Keratinocyte (primary cell): ENCODE measurements around the gene EFHB. TPM values are rescaled to one million over a fixed set of nuclear protein-coding genes. Genes with fewer than 3 reads are reported as not detected.

Experiments
- DNase-seq: peaks from one replicate; pipeline ENCODE4 v3.0.0-alpha.2; 2011; ENCODE audit warnings: low read depth, missing footprints, low spot score
- FAIRE-seq: peaks from 2 replicates; lab custom pipeline; 2011; peaks lifted over from hg19 to GRCh38; lab: Jason Lieb, UNC
- H2AFZ ChIP-seq: 2 replicates; pipeline ENCODE4 v1.6.0; 2012; ENCODE audit warnings: low read length, control low read depth, inconsistent platforms; ENCODE audit not compliant: control insufficient read depth
- H3K27ac ChIP-seq: 2 replicates; pipeline ENCODE4 v1.5.1; 2011; ENCODE audit warnings: low read length; ENCODE audit not compliant: control insufficient read depth, insufficient read depth
- H3K27me3 ChIP-seq: 3 replicates; pipeline ENCODE4 v1.6.0; 2011; ENCODE audit warnings: low read length; ENCODE audit not compliant: control insufficient read depth, insufficient read depth; ENCODE audit errors: extremely low read depth
- H3K36me3 ChIP-seq, 2 experiments: 2 replicates in 1 of 2; 3 replicates in 1 of 2; pipeline ENCODE4 v1.5.1; 2011; ENCODE audit warnings: low read length in 2 of 2, mild to moderate bottlenecking in 1 of 2; ENCODE audit not compliant: control insufficient read depth in 2 of 2, insufficient read depth in 2 of 2; ENCODE audit errors: extremely low read depth in 1 of 2
- H3K4me1 ChIP-seq: 3 replicates; pipeline ENCODE4 v1.5.1; 2011; ENCODE audit warnings: low read length; ENCODE audit not compliant: control insufficient read depth, insufficient read depth; ENCODE audit errors: extremely low read depth
- H3K4me2 ChIP-seq: 3 replicates; pipeline ENCODE4 v1.6.0; 2011; ENCODE audit warnings: low read depth, low read length; ENCODE audit not compliant: control insufficient read depth, insufficient read depth; ENCODE audit errors: extremely low read depth
- H3K4me3 ChIP-seq, 3 experiments: fragments of 200-600 bp in 1 of 3; sonication (generic) in 1 of 3; 2 replicates in 2 of 3; 3 replicates in 1 of 3; pipeline ENCODE4 v1.5.1; 2011 to 2016; ENCODE audit warnings: low read length in 3 of 3, mild to moderate bottlenecking in 3 of 3, control low read depth in 2 of 3, inconsistent platforms in 1 of 3, low read depth in 1 of 3, mixed read lengths in 1 of 3, mixed run types in 1 of 3, moderate library complexity in 1 of 3; ENCODE audit not compliant: control insufficient read depth in 2 of 3, insufficient read depth in 2 of 3; ENCODE audit errors: extremely low read depth in 1 of 3
- H3K79me2 ChIP-seq: 2 replicates; pipeline ENCODE4 v1.6.0; 2012; ENCODE audit warnings: low read length; ENCODE audit not compliant: control insufficient read depth, insufficient read depth
- H3K9ac ChIP-seq: 3 replicates; pipeline ENCODE4 v1.6.0; 2011; ENCODE audit warnings: low read length; ENCODE audit not compliant: control insufficient read depth, insufficient read depth; ENCODE audit errors: extremely low read depth
- H3K9me1 ChIP-seq: 3 replicates; pipeline ENCODE4 v1.6.0; 2011; ENCODE audit warnings: low read length; ENCODE audit not compliant: control insufficient read depth, insufficient read depth; ENCODE audit errors: extremely low read depth
- H3K9me3 ChIP-seq: 2 replicates; pipeline ENCODE4 v1.5.1; 2012; ENCODE audit warnings: low read depth, low read length; ENCODE audit not compliant: control insufficient read depth
- H4K20me1 ChIP-seq: 3 replicates; pipeline ENCODE4 v1.6.0; 2011; ENCODE audit warnings: low read length; ENCODE audit not compliant: control insufficient read depth, insufficient read depth; ENCODE audit errors: extremely low read depth
- CTCF ChIP-seq, 3 experiments: IDR thresholded peaks in 1 of 3; conservative IDR thresholded peaks in 1 of 3; optimal IDR thresholded peaks in 1 of 3; 2 replicates in 2 of 3; 3 replicates in 1 of 3; pipeline versions ENCODE3 to v1.5.1; 2011; ENCODE audit warnings: low read length in 3 of 3, mild to moderate bottlenecking in 3 of 3, moderate library complexity in 2 of 3, control low read depth in 1 of 3, inconsistent platforms in 1 of 3; ENCODE audit not compliant: insufficient read depth in 2 of 3; ENCODE audit errors: extremely low read depth in 1 of 3
- EZH2 ChIP-seq: IDR thresholded peaks from one replicate; pipeline ENCODE4 v1.6.1; 2012; ENCODE audit warnings: inconsistent platforms, mild to moderate bottlenecking, low read length, moderate library complexity
- dilution Hi-C: fragments of 300-500 bp; cut with MboI; formaldehyde crosslinking; loops from one replicate; pipeline ENCODE4 v1.7.0; 2020; ENCODE audit warnings: low sequenced_read_pairs; ENCODE audit not compliant: extremely low pct_ligation_motif_present
- polyA plus RNA-seq, 5 experiments: library from polyadenylated mRNA; depleted of rRNA in 3 of 5; stranded (reverse) in 3 of 5; stranded (forward) in 1 of 5; unstranded in 1 of 5; fragments of >200 nt; gene quantifications; 1 replicate in 1 of 5; 2 replicates in 3 of 5; 3 replicates in 1 of 5; pipeline versions ENCODE4 v1.2.1 to v1.2.3, GENCODE V29; 2011 to 2012; ENCODE audit warnings: missing spikeins in 2 of 5, low read depth in 1 of 5, low replicate concordance in 1 of 5

Gene EFHB
- polyA plus RNA-seq, 1 donor (not counting 4 experiments of a cell fraction or from before 2014, with no cell fraction given) = 0.26 TPM

- dilution Hi-C loops = no loop called here
- Histone ChIP-seq H3K4me2 (no peak overlapping the region), H3K4me1 (peaks cover 4% of the 10 kb centered on the region)
Measured at GRCh38 chr3:19899264-19899663, 34.8 kb downstream of the EFHB start.

GRCh38 chr3:19898721-19899120 lies 35.3 kb downstream of the EFHB start:
- Histone ChIP-seq H2AFZ (peak overlapping the region; percentile 50), H3K27ac (no peak overlapping the region), H3K27me3 (no peaks in the 10 kb centered on the region), H3K9ac (no peak overlapping the region), H4K20me1 (no peaks in the 10 kb centered on the region), H3K4me1 (peaks cover 4% of the 10 kb centered on the region), H3K79me2 (no peaks in the 10 kb centered on the region), H3K36me3 (no peaks in the 10 kb centered on the region), H3K4me3 (no peak overlapping the region), H3K9me3 (no peaks in the 10 kb centered on the region), H3K4me2 (no peak overlapping the region), H3K9me1 (no peaks in the 10 kb centered on the region)
- no peak for TF ChIP-seq EZH2
- no peak for TF ChIP-seq CTCF (optimal IDR thresholded peaks at IDR 0.05 in 1 of 3, IDR thresholded peaks at IDR 0.05 in 1 of 3, conservative IDR thresholded peaks at IDR 0.05 in 1 of 3; ENCODE audit: extremely low read depth in 1 of 3, insufficient read depth in 2 of 3, low read length in 3 of 3)
- dilution Hi-C loops = no loop called here
- no peak for FAIRE-seq
- no peak for DNase-seq

More at GRCh38 chr3:19899264-19899663, 34.8 kb downstream of the EFHB start:
- DNase-seq (no peak), FAIRE-seq (no peak)
- H3K9me1 ChIP-seq = no peaks in the 10 kb centered on the region
- H3K9me3 ChIP-seq = no peaks in the 10 kb centered on the region
- H3K9ac ChIP-seq = no peak overlapping the region
- no peaks in the 10 kb centered on the region for H4K20me1 ChIP-seq
- H2AFZ ChIP-seq = no peak overlapping the region
- H3K36me3 ChIP-seq = no peaks in the 10 kb centered on the region
- no peak for TF ChIP-seq CTCF (optimal IDR thresholded peaks at IDR 0.05 in 1 of 3, IDR thresholded peaks at IDR 0.05 in 1 of 3, conservative IDR thresholded peaks at IDR 0.05 in 1 of 3; ENCODE audit: extremely low read depth in 1 of 3, insufficient read depth in 2 of 3, low read length in 3 of 3)
- TF ChIP-seq EZH2 = no peak
- H3K27ac ChIP-seq = no peak overlapping the region
- no peaks in the 10 kb centered on the region for H3K79me2 ChIP-seq
- H3K4me3 ChIP-seq = no peak overlapping the region
- no peaks in the 10 kb centered on the region for H3K27me3 ChIP-seq
